SU-DHL-6 (cell line): ENCODE results near the gene PALM.

ENCODE experiments used
- H2AFZ ChIP-seq: fragments of 200-600 bp; sonication (generic); 2 replicates; pipeline ENCODE4 v1.6.1; 2014; ENCODE audit warnings: low read depth, mild to moderate bottlenecking, moderate library complexity, mixed read lengths, antibody characterized with exemption, low read length; ENCODE audit not compliant: severe bottlenecking
- H3F3A ChIP-seq: fragments of 200-600 bp; shearing (Covaris generic); 2 replicates; pipeline ENCODE4 v1.6.0; 2016; ENCODE audit warnings: antibody characterized with exemption, mild to moderate bottlenecking; ENCODE audit not compliant: insufficient read depth
- H3K27ac ChIP-seq: fragments of 200-600 bp; sonication (generic); 2 replicates; pipeline ENCODE4 v1.5.1; 2016; ENCODE audit warnings: low read depth, mild to moderate bottlenecking, low read length, moderate library complexity, mixed read lengths
- H3K27me3 ChIP-seq: fragments of 200-600 bp; sonication (generic), shearing (Covaris generic); 2 replicates; pipeline ENCODE4 v1.6.0; 2014; ENCODE audit warnings: mild to moderate bottlenecking, low read length
- H3K36me3 ChIP-seq: fragments of 200-600 bp; sonication (generic); 2 replicates; pipeline ENCODE4 v1.6.1; 2014; ENCODE audit warnings: mild to moderate bottlenecking, low read length, mixed read lengths
- H3K4me2 ChIP-seq: fragments of 300-600, 200-600 bp; shearing (Covaris generic), sonication (generic); 2 replicates; pipeline ENCODE4 v1.6.0; 2014; ENCODE audit warnings: low read length, low read depth, mild to moderate bottlenecking; ENCODE audit not compliant: poor library complexity, severe bottlenecking
- H3K4me3 ChIP-seq: fragments of 200-600 bp; sonication (generic); 2 replicates; pipeline ENCODE4 v1.5.1; 2014; ENCODE audit warnings: antibody characterized with exemption, low read length, mild to moderate bottlenecking, mixed read lengths; ENCODE audit not compliant: insufficient read depth, poor library complexity, severe bottlenecking
- H3K79me2 ChIP-seq: fragments of 200-600 bp; sonication (generic); 2 replicates; pipeline ENCODE4 v1.6.1; 2014; ENCODE audit warnings: mild to moderate bottlenecking, low read length, moderate library complexity; ENCODE audit not compliant: insufficient read depth
- H3K9ac ChIP-seq: fragments of 200-600 bp; sonication (generic); 2 replicates; pipeline ENCODE4 v1.7.0; 2014; ENCODE audit warnings: mild to moderate bottlenecking, low read length
- H3K9me2 ChIP-seq: fragments of 200-600 bp; sonication (generic); replicated peaks from 2 replicates; pipeline ENCODE4 v1.6.1; 2014; ENCODE audit warnings: low read length; ENCODE audit not compliant: insufficient read depth
- H3K9me3 ChIP-seq: fragments of 200-600 bp; sonication (generic); 2 replicates; pipeline ENCODE4 v1.6.1; 2014; ENCODE audit warnings: low read length, mixed read lengths; ENCODE audit not compliant: insufficient read depth
- H4K20me1 ChIP-seq: fragments of 200-600 bp; sonication (generic); 2 replicates; pipeline ENCODE4 v1.6.1; 2014; ENCODE audit warnings: low read depth, mild to moderate bottlenecking, antibody characterized with exemption, low read length, moderate library complexity, mixed read lengths
- CTCF ChIP-seq: fragments of 200-600 bp; sonication (generic); IDR thresholded peaks from one replicate; pipeline ENCODE4 v1.5.1; 2017; ENCODE audit warnings: antibody characterized with exemption, mild to moderate bottlenecking, low read length, moderate library complexity; ENCODE audit not compliant: insufficient read depth, poor library complexity, severe bottlenecking
- EZH2phosphoT487 ChIP-seq: fragments of 200-600 bp; sonication (generic), shearing (Covaris generic); conservative IDR thresholded peaks from 2 replicates; pipeline ENCODE4 v1.6.1; 2018; ENCODE audit warnings: mild to moderate bottlenecking, antibody characterized with exemption, low read length, moderate library complexity, mixed read lengths

Gene PALM

GRCh38 chr19:729965-730668 lies 21.4 kb downstream of the PALM start:
- no peaks in the 10 kb centered on the region for H3K36me3 ChIP-seq
- H3K4me3 ChIP-seq: no peak overlapping the region
- TF ChIP-seq EZH2phosphoT487: no peak
- no peak for TF ChIP-seq CTCF
- no peaks in the 10 kb centered on the region for H3K79me2 ChIP-seq
- no peak overlapping the region for H3K9ac ChIP-seq
- no peaks in the 10 kb centered on the region for H3K9me2 ChIP-seq
- no peaks in the 10 kb centered on the region for H3K9me3 ChIP-seq
- no peaks in the 10 kb centered on the region for H3F3A ChIP-seq
- no peak overlapping the region for H2AFZ ChIP-seq
- H4K20me1 ChIP-seq: no peaks in the 10 kb centered on the region
- no peak overlapping the region for H3K4me2 ChIP-seq
- no peaks in the 10 kb centered on the region for H3K27me3 ChIP-seq
- H3K27ac ChIP-seq: no peak overlapping the region

- Histone ChIP-seq H3F3A (no peaks in the 10 kb centered on the region), H3K4me2 (no peak overlapping the region), H3K9me2 (no peaks in the 10 kb centered on the region), H3K36me3 (no peaks in the 10 kb centered on the region), H2AFZ (no peak overlapping the region), H3K79me2 (no peaks in the 10 kb centered on the region), H4K20me1 (no peaks in the 10 kb centered on the region), H3K27me3 (no peaks in the 10 kb centered on the region), H3K4me3 (no peak overlapping the region), H3K27ac (no peak overlapping the region), H3K9me3 (no peaks in the 10 kb centered on the region), H3K9ac (no peak overlapping the region)
- TF ChIP-seq CTCF: no peak
- TF ChIP-seq EZH2phosphoT487: no peak
Observed at GRCh38 chr19:731000-731399, 22.3 kb downstream of the PALM start.

- Histone ChIP-seq H3K9me3 (no peaks in the 10 kb centered on the region), H3K27me3 (no peaks in the 10 kb centered on the region), H3K9me2 (no peaks in the 10 kb centered on the region), H3K79me2 (no peaks in the 10 kb centered on the region), H3K4me3 (no peak overlapping the region), H3K4me2 (no peak overlapping the region), H3K36me3 (no peaks in the 10 kb centered on the region), H3F3A (no peaks in the 10 kb centered on the region), H4K20me1 (no peaks in the 10 kb centered on the region), H3K27ac (no peak overlapping the region), H2AFZ (no peak overlapping the region), H3K9ac (no peak overlapping the region)
- TF ChIP-seq EZH2phosphoT487 (no peak), CTCF (no peak)
Observed at GRCh38 chr19:732148-733069, 23.7 kb downstream of the PALM start.
